C4-2B (cell line): ENCODE measurements around the gene WDR59.

Experiments used
- ZFX ChIP-seq: fragments of 450-650 bp; IDR thresholded peaks from 2 replicates; pipeline ENCODE4 v1.6.1; 2017
- TF ChIP-seq, protein P1 (sequence below): fragments of 450-650 bp; conservative IDR thresholded peaks from 2 replicates; pipeline ENCODE4 v1.5.1; 2017; ENCODE audit warnings: mild to moderate bottlenecking

- TF ChIP-seq, protein P1, sequence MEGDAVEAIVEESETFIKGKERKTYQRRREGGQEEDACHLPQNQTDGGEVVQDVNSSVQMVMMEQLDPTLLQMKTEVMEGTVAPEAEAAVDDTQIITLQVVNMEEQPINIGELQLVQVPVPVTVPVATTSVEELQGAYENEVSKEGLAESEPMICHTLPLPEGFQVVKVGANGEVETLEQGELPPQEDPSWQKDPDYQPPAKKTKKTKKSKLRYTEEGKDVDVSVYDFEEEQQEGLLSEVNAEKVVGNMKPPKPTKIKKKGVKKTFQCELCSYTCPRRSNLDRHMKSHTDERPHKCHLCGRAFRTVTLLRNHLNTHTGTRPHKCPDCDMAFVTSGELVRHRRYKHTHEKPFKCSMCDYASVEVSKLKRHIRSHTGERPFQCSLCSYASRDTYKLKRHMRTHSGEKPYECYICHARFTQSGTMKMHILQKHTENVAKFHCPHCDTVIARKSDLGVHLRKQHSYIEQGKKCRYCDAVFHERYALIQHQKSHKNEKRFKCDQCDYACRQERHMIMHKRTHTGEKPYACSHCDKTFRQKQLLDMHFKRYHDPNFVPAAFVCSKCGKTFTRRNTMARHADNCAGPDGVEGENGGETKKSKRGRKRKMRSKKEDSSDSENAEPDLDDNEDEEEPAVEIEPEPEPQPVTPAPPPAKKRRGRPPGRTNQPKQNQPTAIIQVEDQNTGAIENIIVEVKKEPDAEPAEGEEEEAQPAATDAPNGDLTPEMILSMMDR, result no peak
- TF ChIP-seq ZFX, result no peak
Measured at GRCh38 chr16:74949309-74949708, 35.6 kb downstream of the WDR59 start.
